Measurements from ENCODE around the gene CELA3B. TPM values are rescaled to one million over a fixed set of nuclear protein-coding genes. Genes with fewer than 3 reads are reported as not detected.
A peak's percentile ranks its signal among the peaks of the same experiment; 100 is the strongest.
"Not testable (repeated sequence)": the region's sequence is repeated elsewhere in the genome, so short reads cannot be mapped to it uniquely, and the experiment has no call there.

Gene CELA3B
- total and polyA plus RNA-seq, 2 donors (not counting 1 experiment from before 2014, with no cell fraction given): not detected

DNA sequence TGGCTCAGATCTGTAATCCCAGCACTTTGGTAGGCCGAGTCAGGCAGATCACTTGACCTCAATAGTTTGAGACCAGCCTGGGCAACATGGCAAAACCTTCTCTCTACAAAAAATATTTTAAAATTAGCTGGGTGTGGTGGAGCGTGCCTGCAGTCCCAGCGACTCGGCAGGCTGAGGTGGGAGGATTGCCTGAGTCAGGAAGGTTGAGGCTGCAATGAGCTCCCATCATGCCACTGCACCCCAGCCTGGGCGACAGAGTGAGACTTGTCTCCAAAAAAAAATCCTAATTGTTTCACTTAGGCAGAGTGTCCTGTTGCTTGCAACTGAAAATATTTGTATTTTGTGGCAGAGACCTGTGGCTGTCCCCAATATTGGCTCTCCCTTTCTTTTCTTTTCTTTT, 7.8 kb upstream of the CELA3B start:
- not testable (repeated sequence) for H3K4me2 ChIP-seq (ENCODE audit: extremely low read depth, insufficient read depth, low read length); H3K4me3 ChIP-seq (replicated peaks in 1 of 4; ENCODE audit: control extremely low read depth in 1 of 4, insufficient read depth in 1 of 4, low read depth in 3 of 4, low read length in 4 of 4); H2AFZ ChIP-seq (ENCODE audit: low read length); H3K79me2 ChIP-seq (ENCODE audit: control insufficient read depth, insufficient read depth, low read length); H3K4me1 ChIP-seq (ENCODE audit: control insufficient read depth, extremely low read depth, insufficient read depth, low read length); H3K27ac ChIP-seq (ENCODE audit: insufficient read depth, low read length); H3K9ac ChIP-seq (ENCODE audit: insufficient read depth, low read length); H3K27me3 ChIP-seq (ENCODE audit: control insufficient read depth, insufficient read depth, low read length); H3K36me3 ChIP-seq (ENCODE audit: control insufficient read depth, insufficient read depth, low read length); DNase-seq (ENCODE audit: low read depth in 2 of 2); H4K20me1 ChIP-seq (ENCODE audit: control insufficient read depth, extremely low read depth, insufficient read depth, low read length); H3K9me3 ChIP-seq (ENCODE audit: control insufficient read depth, insufficient read depth, low read depth, low read length)

DNA sequence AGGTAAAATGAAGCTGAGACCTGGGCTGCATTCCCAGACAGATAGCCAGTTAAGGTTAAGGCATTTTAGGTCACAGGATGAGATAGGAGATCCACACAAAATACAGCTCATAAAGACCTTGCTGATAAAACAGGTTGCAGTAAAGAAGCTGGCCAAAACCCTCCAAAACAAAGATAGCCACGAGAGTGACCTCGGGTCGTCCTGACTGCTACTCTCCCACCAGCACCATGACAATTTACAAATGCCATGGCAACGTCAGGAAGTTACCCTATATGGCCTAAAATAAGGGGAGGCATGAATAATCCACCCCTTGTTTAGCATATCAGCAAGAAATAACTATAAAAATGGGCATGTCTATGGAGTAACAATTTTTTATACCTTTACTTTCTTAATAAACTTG, 6.3 kb upstream of the CELA3B start:
- not testable (repeated sequence) for H3K27ac ChIP-seq (ENCODE audit: insufficient read depth, low read length); DNase-seq (ENCODE audit: low read depth in 2 of 2); H3K9ac ChIP-seq (ENCODE audit: insufficient read depth, low read length); H2AFZ ChIP-seq (ENCODE audit: low read length); H3K36me3 ChIP-seq (ENCODE audit: control insufficient read depth, insufficient read depth, low read length); H3K4me1 ChIP-seq (ENCODE audit: control insufficient read depth, extremely low read depth, insufficient read depth, low read length); H3K4me2 ChIP-seq (ENCODE audit: extremely low read depth, insufficient read depth, low read length); H3K79me2 ChIP-seq (ENCODE audit: control insufficient read depth, insufficient read depth, low read length); H3K9me3 ChIP-seq (ENCODE audit: control insufficient read depth, insufficient read depth, low read depth, low read length); H4K20me1 ChIP-seq (ENCODE audit: control insufficient read depth, extremely low read depth, insufficient read depth, low read length); H3K27me3 ChIP-seq (ENCODE audit: control insufficient read depth, insufficient read depth, low read length); H3K4me3 ChIP-seq (replicated peaks in 1 of 4; ENCODE audit: control extremely low read depth in 1 of 4, insufficient read depth in 1 of 4, low read depth in 3 of 4, low read length in 4 of 4)

DNA sequence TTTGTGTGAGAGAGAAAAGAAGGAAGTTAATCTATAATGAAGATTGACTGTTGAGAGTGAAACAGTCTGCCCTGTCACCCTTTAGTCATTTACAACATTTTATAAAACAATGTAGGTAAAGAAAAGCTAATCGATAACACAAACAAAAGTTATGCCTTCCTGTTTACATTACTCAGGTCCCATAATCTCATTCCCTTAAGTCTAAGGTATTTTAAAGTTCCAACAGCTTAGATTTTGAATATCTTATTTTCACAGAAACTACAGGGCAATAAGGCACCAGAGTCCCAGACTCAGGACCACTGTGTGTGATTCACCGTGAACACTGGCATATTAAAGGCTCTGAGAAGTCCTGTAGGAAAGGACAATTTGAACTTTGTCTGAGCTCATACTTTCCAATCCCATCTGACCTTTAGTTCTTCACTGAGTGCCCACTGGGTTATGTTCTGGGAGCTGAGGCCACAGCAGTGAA, 3.8 kb upstream of the CELA3B start:
- not testable (repeated sequence) for H3K27me3 ChIP-seq (ENCODE audit: control insufficient read depth, insufficient read depth, low read length); H4K20me1 ChIP-seq (ENCODE audit: control insufficient read depth, extremely low read depth, insufficient read depth, low read length); H3K9ac ChIP-seq (ENCODE audit: insufficient read depth, low read length); H3K9me3 ChIP-seq (ENCODE audit: control insufficient read depth, insufficient read depth, low read depth, low read length); H3K4me3 ChIP-seq (replicated peaks in 1 of 4; ENCODE audit: control extremely low read depth in 1 of 4, insufficient read depth in 1 of 4, low read depth in 3 of 4, low read length in 4 of 4); H3K27ac ChIP-seq (ENCODE audit: insufficient read depth, low read length); H2AFZ ChIP-seq (ENCODE audit: low read length); H3K36me3 ChIP-seq (ENCODE audit: control insufficient read depth, insufficient read depth, low read length); DNase-seq (ENCODE audit: low read depth in 2 of 2); H3K4me2 ChIP-seq (ENCODE audit: extremely low read depth, insufficient read depth, low read length); H3K79me2 ChIP-seq (ENCODE audit: control insufficient read depth, insufficient read depth, low read length); H3K4me1 ChIP-seq (ENCODE audit: control insufficient read depth, extremely low read depth, insufficient read depth, low read length)

DNA sequence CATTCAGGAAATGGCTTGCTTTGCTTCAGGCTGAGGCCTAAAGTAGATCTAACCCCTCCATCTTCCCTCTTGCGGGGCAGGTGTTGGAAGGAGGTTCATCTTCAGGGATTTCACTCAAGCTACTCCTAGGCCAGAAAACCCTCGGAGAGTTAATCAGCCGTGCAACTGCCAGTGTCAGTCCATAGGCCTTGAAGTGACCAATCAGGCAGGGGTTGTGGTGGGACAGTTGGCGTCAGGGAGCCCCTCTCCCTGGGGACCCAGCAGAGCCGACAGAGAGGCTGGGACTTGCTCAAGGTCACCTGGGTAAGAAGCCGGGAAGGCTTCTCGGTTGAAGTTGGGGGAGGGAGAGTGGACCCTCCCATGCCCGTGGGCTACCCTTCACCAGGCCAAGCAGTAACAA, 2.9 kb upstream of the CELA3B start:
- not testable (repeated sequence) for H3K9me3 ChIP-seq (ENCODE audit: control insufficient read depth, insufficient read depth, low read depth, low read length); H3K4me2 ChIP-seq (ENCODE audit: extremely low read depth, insufficient read depth, low read length); H3K27ac ChIP-seq (ENCODE audit: insufficient read depth, low read length); H3K4me3 ChIP-seq (replicated peaks in 1 of 4; ENCODE audit: control extremely low read depth in 1 of 4, insufficient read depth in 1 of 4, low read depth in 3 of 4, low read length in 4 of 4); H4K20me1 ChIP-seq (ENCODE audit: control insufficient read depth, extremely low read depth, insufficient read depth, low read length); H3K4me1 ChIP-seq (ENCODE audit: control insufficient read depth, extremely low read depth, insufficient read depth, low read length); DNase-seq (ENCODE audit: low read depth in 2 of 2); H3K36me3 ChIP-seq (ENCODE audit: control insufficient read depth, insufficient read depth, low read length); H3K79me2 ChIP-seq (ENCODE audit: control insufficient read depth, insufficient read depth, low read length); H3K9ac ChIP-seq (ENCODE audit: insufficient read depth, low read length); H2AFZ ChIP-seq (ENCODE audit: low read length); H3K27me3 ChIP-seq (ENCODE audit: control insufficient read depth, insufficient read depth, low read length)

DNA sequence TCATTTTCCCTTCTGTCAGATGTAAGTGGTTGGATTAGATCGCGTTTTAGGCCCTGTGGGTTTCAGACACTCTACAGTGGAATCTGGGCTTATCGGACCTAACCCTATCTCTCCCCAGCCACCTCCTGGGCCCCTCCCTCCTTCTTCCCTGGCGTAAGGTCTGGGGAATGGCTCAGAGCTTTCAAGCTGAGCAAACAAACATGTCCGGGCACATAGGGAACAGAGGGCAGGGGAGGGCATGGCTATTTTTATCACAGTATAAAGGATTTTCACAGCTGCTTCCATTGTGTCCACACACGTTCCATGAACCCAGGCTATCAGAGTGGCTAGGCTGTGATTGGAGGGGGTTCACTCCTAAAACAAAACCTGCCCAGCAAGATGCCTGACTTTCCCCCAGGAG, 2.1 kb upstream of the CELA3B start:
- H3K4me3 ChIP-seq (replicated peaks in 1 of 4; ENCODE audit: control extremely low read depth in 1 of 4, insufficient read depth in 1 of 4, low read depth in 3 of 4, low read length in 4 of 4); H3K4me1 ChIP-seq (ENCODE audit: control insufficient read depth, extremely low read depth, insufficient read depth, low read length); H3K27me3 ChIP-seq (ENCODE audit: control insufficient read depth, insufficient read depth, low read length); H3K79me2 ChIP-seq (ENCODE audit: control insufficient read depth, insufficient read depth, low read length); H3K27ac ChIP-seq (ENCODE audit: insufficient read depth, low read length); H4K20me1 ChIP-seq (ENCODE audit: control insufficient read depth, extremely low read depth, insufficient read depth, low read length); H3K36me3 ChIP-seq (ENCODE audit: control insufficient read depth, insufficient read depth, low read length); H3K9ac ChIP-seq (ENCODE audit: insufficient read depth, low read length); H3K4me2 ChIP-seq (ENCODE audit: extremely low read depth, insufficient read depth, low read length); H2AFZ ChIP-seq (ENCODE audit: low read length); H3K9me3 ChIP-seq (ENCODE audit: control insufficient read depth, insufficient read depth, low read depth, low read length): not testable (repeated sequence)
- peak in 1 of 2 donors; percentile 4 for DNase-seq (ENCODE audit: low read depth in 2 of 2)

DNA sequence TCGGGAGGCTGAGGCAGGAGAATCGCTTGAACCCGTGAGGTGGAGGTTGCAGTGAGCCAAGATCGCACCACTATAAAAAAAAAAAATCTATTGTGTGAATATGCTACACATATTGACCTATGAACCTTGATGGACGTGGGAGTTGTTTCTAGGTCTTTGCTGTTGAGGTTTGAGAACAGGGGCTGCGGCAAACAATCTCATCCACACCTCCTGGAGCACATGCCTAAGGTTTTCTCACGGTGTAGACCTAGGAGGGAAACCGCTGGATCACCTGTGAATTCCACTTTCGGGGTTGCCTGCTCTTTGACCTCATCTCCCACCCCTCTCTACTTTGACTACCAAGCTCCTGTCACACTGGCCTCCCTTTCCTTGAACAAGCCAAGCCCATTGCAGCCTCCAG, 1.5 kb upstream of the CELA3B start:
- not testable (repeated sequence) for H3K4me1 ChIP-seq (ENCODE audit: control insufficient read depth, extremely low read depth, insufficient read depth, low read length); H3K36me3 ChIP-seq (ENCODE audit: control insufficient read depth, insufficient read depth, low read length); H3K27ac ChIP-seq (ENCODE audit: insufficient read depth, low read length); H3K79me2 ChIP-seq (ENCODE audit: control insufficient read depth, insufficient read depth, low read length); H2AFZ ChIP-seq (ENCODE audit: low read length); H3K27me3 ChIP-seq (ENCODE audit: control insufficient read depth, insufficient read depth, low read length); H3K9me3 ChIP-seq (ENCODE audit: control insufficient read depth, insufficient read depth, low read depth, low read length); H3K4me2 ChIP-seq (ENCODE audit: extremely low read depth, insufficient read depth, low read length); H4K20me1 ChIP-seq (ENCODE audit: control insufficient read depth, extremely low read depth, insufficient read depth, low read length); H3K4me3 ChIP-seq (replicated peaks in 1 of 4; ENCODE audit: control extremely low read depth in 1 of 4, insufficient read depth in 1 of 4, low read depth in 3 of 4, low read length in 4 of 4); DNase-seq (ENCODE audit: low read depth in 2 of 2); H3K9ac ChIP-seq (ENCODE audit: insufficient read depth, low read length)

DNA sequence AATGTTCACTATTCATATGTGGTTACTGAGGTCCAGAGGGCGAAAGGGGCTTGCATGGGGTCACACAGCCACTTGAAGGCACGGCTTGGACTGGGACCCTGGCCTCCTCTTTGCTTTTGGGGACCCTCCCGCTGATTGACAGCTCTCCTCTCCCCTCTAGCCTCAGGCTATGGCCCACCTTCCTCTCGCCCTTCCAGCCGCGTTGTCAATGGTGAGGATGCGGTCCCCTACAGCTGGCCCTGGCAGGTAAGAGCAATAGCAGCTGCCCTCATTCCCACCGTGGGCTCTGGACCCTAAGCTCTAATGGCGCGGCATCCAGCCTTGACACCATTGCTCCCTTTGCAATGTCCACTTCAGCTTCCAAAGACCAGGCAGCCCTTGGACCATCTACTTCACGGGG, 1.4 kb downstream of the CELA3B start:
- not testable (repeated sequence) for H3K27me3 ChIP-seq (ENCODE audit: control insufficient read depth, insufficient read depth, low read length); H3K36me3 ChIP-seq (ENCODE audit: control insufficient read depth, insufficient read depth, low read length); DNase-seq (ENCODE audit: low read depth in 2 of 2); H4K20me1 ChIP-seq (ENCODE audit: control insufficient read depth, extremely low read depth, insufficient read depth, low read length); H3K9me3 ChIP-seq (ENCODE audit: control insufficient read depth, insufficient read depth, low read depth, low read length); H3K4me3 ChIP-seq (replicated peaks in 1 of 4; ENCODE audit: control extremely low read depth in 1 of 4, insufficient read depth in 1 of 4, low read depth in 3 of 4, low read length in 4 of 4); H3K9ac ChIP-seq (ENCODE audit: insufficient read depth, low read length); H3K27ac ChIP-seq (ENCODE audit: insufficient read depth, low read length); H2AFZ ChIP-seq (ENCODE audit: low read length); H3K4me2 ChIP-seq (ENCODE audit: extremely low read depth, insufficient read depth, low read length); H3K79me2 ChIP-seq (ENCODE audit: control insufficient read depth, insufficient read depth, low read length); H3K4me1 ChIP-seq (ENCODE audit: control insufficient read depth, extremely low read depth, insufficient read depth, low read length)
